Body of pancreas (tissue), 4 donors: Measurements from ENCODE around the gene PPM1K. TPM values are rescaled to one million over a fixed set of nuclear protein-coding genes. Genes with fewer than 3 reads are reported as not detected.

Experiments
- ATAC-seq: fragments of 150-250 bp; one replicate; pipeline ENCODE4 v1.9.1; 2016
- DNase-seq, 4 donors: peaks; one replicate each; pipeline ENCODE4 v3.0.0-alpha.2; 2019
- H3K27ac ChIP-seq, 4 donors: fragments of 200-600 bp; sonication (generic); 1 replicate in 3 of 4; 2 replicates in 1 of 4; pipeline versions ENCODE4 v1.5.1 to v1.6.1; 2016 to 2019; ENCODE audit warnings: mild to moderate bottlenecking in 1 of 4, mixed read lengths in 1 of 4, moderate library complexity in 1 of 4
- H3K27me3 ChIP-seq, 2 donors: fragments of 200-600 bp; sonication (generic); one replicate each; pipeline ENCODE4 v1.6.0; 2016; ENCODE audit warnings: mild to moderate bottlenecking in 1 of 2
- H3K36me3 ChIP-seq, 2 donors: fragments of 200-600 bp; sonication (generic); replicated peaks in 1 of 2; 2 replicates each; pipeline ENCODE4 v1.5.1; 2016; ENCODE audit warnings: low read depth in 2 of 2; ENCODE audit not compliant: insufficient read depth in 1 of 2
- H3K4me1 ChIP-seq: fragments of 200-600 bp; sonication (generic); one replicate; pipeline ENCODE4 v1.6.0; 2016
- H3K4me3 ChIP-seq, 2 donors: fragments of 200-600 bp; sonication (generic); 1 replicate in 1 of 2; 2 replicates in 1 of 2; pipeline ENCODE4 v1.5.1; 2016 to 2019
- H3K9me3 ChIP-seq, 3 donors: fragments of 200-600 bp; sonication (generic); 1 replicate in 2 of 3; 2 replicates in 1 of 3; pipeline ENCODE4 v1.5.1; 2016
- CTCF ChIP-seq, 7 experiments: fragments of 450-650 bp in 4 of 7; fragments of 200-600 bp in 3 of 7; sonication (generic) in 3 of 7; IDR thresholded peaks; one replicate each; pipeline ENCODE4 v1.5.1; 2016 to 2019; ENCODE audit warnings: antibody characterized with exemption in 7 of 7
- POLR2A ChIP-seq, 3 donors: fragments of 450-650 bp; IDR thresholded peaks; one replicate each; pipeline ENCODE4 v1.6.1; 2016; ENCODE audit warnings: antibody characterized with exemption in 3 of 3, mild to moderate bottlenecking in 2 of 3
- WGBS, 2 donors: methylation state at CpG; one replicate each; pipeline ENCODE4 v1.1.5; 2017; 5-methylcytosine and 5-hydroxymethylcytosine counted together
- intact Hi-C: fragments of 100-400 bp; cut with DNase I; formaldehyde crosslinking; loops from one replicate; pipeline ENCODE4 v1.15.1; 2023
- total RNA-seq, 2 donors: library from RNA; depleted of rRNA; stranded (reverse); fragments of >200 nt; gene quantifications; one replicate each; pipeline ENCODE4 v1.1.0, GENCODE V29; 2016

PPM1K gene
- total RNA-seq, 2 donors from 2014 or later = 29.3 to 56.4 TPM

- no peaks in the 10 kb centered on the region for H3K4me1 ChIP-seq
- no peaks in the 10 kb centered on the region for H3K27me3 ChIP-seq
- WGBS, 2 donors = 44 to 53% methylated on average over 6 of the region's 6 CpGs
- DNase-seq (peak in 1 of 4 donors; percentile 34), ATAC-seq (peak; percentile 18)
- H3K36me3 ChIP-seq = no peaks in the 10 kb centered on the region
- no peak overlapping the region for H3K4me3 ChIP-seq
- intact Hi-C loops = loop anchor here (10.0 kb wide), 1 partner anchor 217 kb away; no protein-coding TSS in a partner anchor
- no peak overlapping the region for H3K27ac ChIP-seq
- no peak for TF ChIP-seq POLR2A (IDR thresholded peaks at IDR 0.05)
- no peak for TF ChIP-seq CTCF (IDR thresholded peaks at IDR 0.05)
- H3K9me3 ChIP-seq = no peaks in the 10 kb centered on the region
These were observed 13.5 kb upstream of the PPM1K start for GRCh38 chr4:88297725-88298454.

- Histone ChIP-seq H3K4me3 (no peak overlapping the region), H3K36me3 (no peaks in the 10 kb centered on the region), H3K4me1 (peaks cover under 1% of the 10 kb centered on the region), H3K27me3 (no peaks in the 10 kb centered on the region), H3K27ac (no peak overlapping the region), H3K9me3 (no peaks in the 10 kb centered on the region)
- ATAC-seq = no peak
- TF ChIP-seq POLR2A (IDR thresholded peaks at IDR 0.05) (no peak), CTCF (IDR thresholded peaks at IDR 0.05) (no peak)
- 95 to 100% methylated on average over 1 of the region's 1 CpG for WGBS, 2 donors
- intact Hi-C loops = loop anchor here (10.0 kb wide), 1 partner anchor 218 kb away; no protein-coding TSS in a partner anchor
- DNase-seq = no peak
These were observed 12.8 kb upstream of the PPM1K start for GRCh38 chr4:88297212-88297516.

GRCh38 chr4:88296413-88297211 lies 12.3 kb upstream of the PPM1K start:
- Histone ChIP-seq H3K36me3 (no peaks in the 10 kb centered on the region), H3K4me1 (peaks cover 6% of the 10 kb centered on the region), H3K4me3 (no peak overlapping the region), H3K27me3 (no peaks in the 10 kb centered on the region), H3K9me3 (no peaks in the 10 kb centered on the region), H3K27ac (no peak overlapping the region)
- TF ChIP-seq CTCF (IDR thresholded peaks at IDR 0.05) = no peak
- no peak for TF ChIP-seq POLR2A (IDR thresholded peaks at IDR 0.05)
- 90 to 93% methylated on average over 3 to 5 of the region's 5 CpGs for WGBS, 2 donors
- intact Hi-C loops = loop anchor here (10.0 kb wide), 1 partner anchor 218 kb away; no protein-coding TSS in a partner anchor
- no peak for DNase-seq
- ATAC-seq = no peak

GRCh38 chr4:88295656-88296055 lies 11.3 kb upstream of the PPM1K start:
- ATAC-seq (no peak), DNase-seq (no peak)
- H3K36me3 ChIP-seq = no peaks in the 10 kb centered on the region
- no peaks in the 10 kb centered on the region for H3K27me3 ChIP-seq
- TF ChIP-seq CTCF (IDR thresholded peaks at IDR 0.05) (no peak), POLR2A (IDR thresholded peaks at IDR 0.05) (no peak)
- H3K4me3 ChIP-seq = no peak overlapping the region
- intact Hi-C loops = loop anchor here (10.0 kb wide), 1 partner anchor 219 kb away; no protein-coding TSS in a partner anchor
- H3K27ac ChIP-seq = no peak overlapping the region
- peaks cover 13% of the 10 kb centered on the region for H3K4me1 ChIP-seq
- 62 to 93% methylated on average over 2 to 6 of the region's 6 CpGs for WGBS, 2 donors
- no peaks in the 10 kb centered on the region for H3K9me3 ChIP-seq
